B cell (primary cell): ENCODE measurements around the gene FBXO10.

ENCODE experiments used
- CTCF ChIP-seq: fragments of 200-600 bp; IDR thresholded peaks from one replicate; pipeline ENCODE4 v1.8.0; 2022; ENCODE audit warnings: antibody characterized with exemption, mild to moderate bottlenecking
- EZH2 ChIP-seq: IDR thresholded peaks from 2 replicates; pipeline ENCODE4 v1.6.1; 2012; ENCODE audit warnings: borderline replicate concordance, low read depth, mild to moderate bottlenecking, moderate library complexity, low read length; ENCODE audit not compliant: insufficient read depth, poor library complexity, severe bottlenecking

- TF ChIP-seq CTCF = no peak
- no peak for TF ChIP-seq EZH2
These were observed 99.2 kb downstream of the FBXO10 start for GRCh38 chr9:37476930-37477329.
